NCI-H345 treated with DMSO at 0.1 percent for 48 hours (cell line): Measurements from ENCODE around the gene KRTAP10-3.
A peak's percentile ranks its signal among the peaks of the same experiment; 100 is the strongest.
"Not testable (repeated sequence)": the region's sequence is repeated elsewhere in the genome, so short reads cannot be mapped to it uniquely, and the experiment has no call there.

Source experiments
- DNase-seq: peaks from one replicate; lab custom pipeline; 2025; ENCODE audit not compliant: unreplicated experiment; lab: John Stamatoyannopoulos, UW

KRTAP10-3 gene

GRCh38 chr21:44590897-44591800, 32.6 kb upstream of the KRTAP10-3 start:
- not testable (repeated sequence) for DNase-seq

DNA sequence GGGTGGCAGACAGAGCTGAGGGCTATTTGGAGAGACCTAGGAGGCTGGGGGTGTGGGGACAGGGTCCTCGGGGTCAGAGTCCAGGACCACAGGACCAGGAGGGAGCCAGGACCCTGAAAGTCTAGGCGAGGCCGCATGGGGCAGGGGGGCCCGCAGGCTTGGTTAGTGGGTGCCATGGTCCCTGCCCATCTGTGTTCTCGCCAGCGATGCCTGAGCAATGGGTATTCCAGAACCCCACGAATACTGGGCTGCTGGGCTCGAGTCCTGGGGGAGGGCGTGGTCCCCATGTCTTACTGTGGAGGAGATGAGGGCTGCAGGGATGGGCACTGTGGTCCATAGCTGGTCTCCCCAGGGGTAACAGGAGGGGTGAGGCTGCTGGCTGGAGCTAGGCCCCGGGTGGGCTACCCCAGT, 31.7 kb upstream of the KRTAP10-3 start:
- no peak for DNase-seq

DNA sequence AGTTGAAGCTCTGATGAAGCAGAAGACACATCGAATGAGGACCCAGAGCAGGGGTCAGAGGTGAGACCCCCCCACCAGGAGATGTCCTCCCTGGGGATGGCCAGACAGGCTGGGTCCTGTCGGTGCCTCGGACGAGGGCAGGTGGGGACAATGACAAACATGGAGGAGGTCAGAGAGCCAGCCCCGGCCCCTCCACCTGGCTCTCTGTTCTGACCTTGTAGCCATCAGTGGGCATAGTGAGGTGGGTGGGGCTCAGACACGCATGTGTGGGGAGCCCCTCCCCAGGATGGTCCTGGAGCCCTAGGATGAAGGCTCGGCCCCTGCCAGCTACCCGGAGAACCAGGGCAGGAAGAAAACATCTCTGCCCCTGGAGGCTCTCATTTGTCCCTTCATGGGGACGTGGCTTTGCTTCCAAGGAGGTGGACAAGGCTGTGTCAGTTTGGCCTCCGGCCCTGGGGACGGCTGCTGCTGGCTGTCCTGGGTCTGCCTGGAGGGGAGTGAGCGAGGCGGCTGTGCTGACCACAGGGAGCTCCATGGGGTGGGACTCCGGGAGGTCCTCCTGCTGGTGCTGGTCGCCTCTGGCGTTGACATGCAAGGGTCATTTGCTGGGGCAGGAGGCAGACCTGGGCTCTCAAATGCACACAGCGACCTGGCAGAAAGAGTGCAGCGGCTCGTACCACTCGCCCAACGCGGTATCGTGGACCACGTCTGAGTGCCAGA, 31.2 kb upstream of the KRTAP10-3 start:
- no peak for DNase-seq

DNA sequence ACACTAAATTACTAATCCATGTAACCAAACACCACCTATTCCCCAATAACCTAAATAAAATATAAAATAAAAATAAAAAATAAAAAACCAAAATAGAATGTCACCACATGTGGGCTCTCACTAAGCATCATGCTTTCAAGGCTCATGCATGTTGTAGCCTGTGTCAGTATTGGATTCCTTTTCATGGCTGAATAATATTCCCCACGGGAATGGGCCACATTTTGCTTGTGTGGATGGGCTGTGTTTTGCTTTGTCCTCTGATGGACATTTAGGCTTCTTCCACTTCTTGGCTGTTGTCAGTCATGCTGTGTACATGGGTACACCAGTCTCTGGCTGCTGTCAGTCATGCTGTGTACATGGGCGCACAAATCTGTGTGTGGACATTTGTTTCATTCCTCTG, 30.5 kb upstream of the KRTAP10-3 start:
- no peak for DNase-seq

GRCh38 chr21:44585892-44586291, 27.3 kb upstream of the KRTAP10-3 start:
- no peak for DNase-seq

DNA sequence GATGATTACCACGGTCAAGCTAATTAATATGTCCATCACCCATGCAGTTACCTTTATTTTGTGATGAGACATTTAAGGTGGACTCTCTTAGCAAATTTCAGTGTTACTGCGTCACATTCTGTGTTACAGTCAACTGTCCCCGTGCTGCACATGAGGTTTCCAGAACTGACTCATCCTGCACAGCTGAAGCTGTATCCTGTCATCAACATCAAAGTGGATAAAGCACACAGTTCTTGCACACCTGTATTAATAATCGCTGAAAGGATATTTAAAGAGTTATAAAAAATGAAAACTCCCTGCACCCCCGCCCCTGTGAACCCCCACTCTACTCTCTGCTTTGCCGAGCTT, 25.2 kb upstream of the KRTAP10-3 start:
- no peak for DNase-seq

GRCh38 chr21:44583089-44583799, 24.6 kb upstream of the KRTAP10-3 start:
- no peak for DNase-seq

DNA sequence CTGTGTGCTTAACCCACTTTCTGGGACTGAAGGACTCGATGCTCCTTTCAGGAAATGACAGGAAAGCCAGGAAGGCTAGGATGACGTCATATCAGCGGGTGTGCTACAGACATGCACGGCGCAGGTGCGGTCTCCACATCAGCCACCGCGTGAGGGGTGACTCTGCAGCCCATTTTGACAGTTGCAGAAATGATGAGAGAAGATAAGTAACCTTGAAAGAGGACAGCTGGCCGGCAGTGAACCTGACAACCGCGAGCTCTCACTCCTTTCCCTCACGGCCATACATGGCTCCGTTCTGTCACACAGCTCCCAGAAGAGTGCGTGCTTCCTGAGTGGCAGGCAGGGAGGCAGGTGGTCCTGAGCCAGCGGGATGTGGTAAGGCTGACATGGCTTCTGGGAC, 23.5 kb upstream of the KRTAP10-3 start:
- DNase-seq: peak; percentile 37

DNA sequence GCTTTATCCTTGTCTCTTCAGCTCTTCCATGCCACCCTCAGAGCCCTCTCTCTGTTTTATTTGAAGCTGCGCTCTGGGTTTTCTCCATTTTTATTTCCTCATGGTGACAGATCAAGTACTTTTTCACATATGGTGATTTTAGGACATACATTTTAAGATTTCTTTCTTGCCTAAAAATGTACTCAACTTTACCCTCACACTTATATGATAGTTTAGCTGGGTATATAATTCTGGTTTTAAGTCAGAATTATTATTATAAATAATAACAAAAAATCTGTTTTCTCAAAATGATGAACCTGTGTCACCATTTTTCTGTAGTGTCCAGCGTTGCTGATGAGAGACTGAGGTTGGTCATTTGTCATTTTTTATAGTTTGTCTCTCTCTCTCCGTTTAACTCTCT, 22.6 kb upstream of the KRTAP10-3 start:
- DNase-seq: no peak

DNA sequence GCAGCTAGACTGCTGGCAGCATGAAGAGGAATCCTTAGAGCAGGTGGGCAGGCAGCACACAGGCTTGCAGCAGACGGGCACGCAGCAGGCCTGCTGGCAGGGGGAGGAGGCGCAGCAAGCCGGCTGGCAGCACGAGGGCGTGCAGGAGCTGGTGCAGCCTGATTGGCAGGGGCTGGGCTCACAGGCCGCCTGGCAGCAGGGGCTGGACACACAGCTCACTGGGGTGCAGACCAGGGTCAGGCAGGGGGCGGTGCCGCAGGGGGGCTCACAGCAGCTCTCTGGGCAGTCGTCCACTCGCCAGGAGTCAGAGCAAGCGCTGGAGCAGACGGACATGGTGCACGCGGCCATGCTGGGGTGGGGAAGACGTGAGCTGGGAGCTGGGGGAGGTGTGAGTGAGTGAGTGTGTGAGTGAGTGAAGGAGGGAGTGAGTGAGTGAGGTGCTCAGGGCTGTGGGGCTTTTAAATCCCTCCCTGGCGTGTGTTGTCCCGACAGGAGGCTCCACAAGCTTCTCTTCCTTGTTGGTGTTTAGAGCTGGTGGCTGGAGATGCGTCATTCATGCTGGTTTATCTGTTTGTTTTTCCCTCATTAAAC, 21.7 kb upstream of the KRTAP10-3 start, which contains the start of gene KRTAP10-5:
TSS of gene KRTAP10-5 (minus strand) at position 374 of the 591 bp plus-strand sequence. CDS start at position 348, 26 bp downstream.
- not testable (repeated sequence) for DNase-seq

DNA sequence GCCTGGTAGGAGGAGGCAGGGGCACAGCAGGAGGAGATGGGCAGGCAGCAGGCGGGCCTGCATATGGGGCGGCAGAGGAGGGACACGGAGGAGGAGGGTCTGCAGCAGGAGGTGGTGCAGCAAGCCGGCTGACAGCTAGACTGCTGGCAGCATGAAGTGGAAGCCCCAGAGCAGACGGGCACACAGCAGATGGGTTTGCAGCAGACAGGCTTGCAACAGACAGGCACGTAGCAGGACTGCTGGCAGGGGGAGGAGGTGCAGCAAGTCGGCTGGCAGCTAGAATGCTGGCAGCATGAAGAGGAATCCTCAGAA, 21.2 kb upstream of the KRTAP10-3 start:
- no peak for DNase-seq

GRCh38 chr21:44579056-44579832, 20.6 kb upstream of the KRTAP10-3 start:
- DNase-seq: no peak

- DNase-seq: no peak
These were observed 19.9 kb upstream of the KRTAP10-3 start for GRCh38 chr21:44578371-44579055.

DNA sequence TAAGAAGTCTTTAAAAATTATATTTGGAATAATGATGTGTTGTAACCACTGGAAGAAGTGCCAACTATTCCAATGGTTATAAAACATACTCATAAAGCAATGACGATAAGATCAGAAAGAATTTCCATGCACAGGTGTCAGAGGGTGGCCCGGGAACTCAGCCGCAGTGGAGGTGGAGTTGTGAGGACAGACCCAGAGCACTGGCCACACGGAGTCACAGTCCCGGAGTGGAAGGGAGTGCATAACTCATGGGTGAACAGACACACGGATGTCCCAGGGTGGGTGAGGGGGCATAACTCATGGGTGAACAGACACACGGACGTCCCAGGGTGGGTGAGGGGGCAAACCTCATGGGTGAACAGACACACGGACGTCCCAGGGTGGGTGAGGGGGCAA, 17.4 kb upstream of the KRTAP10-3 start:
- DNase-seq: no peak

DNA sequence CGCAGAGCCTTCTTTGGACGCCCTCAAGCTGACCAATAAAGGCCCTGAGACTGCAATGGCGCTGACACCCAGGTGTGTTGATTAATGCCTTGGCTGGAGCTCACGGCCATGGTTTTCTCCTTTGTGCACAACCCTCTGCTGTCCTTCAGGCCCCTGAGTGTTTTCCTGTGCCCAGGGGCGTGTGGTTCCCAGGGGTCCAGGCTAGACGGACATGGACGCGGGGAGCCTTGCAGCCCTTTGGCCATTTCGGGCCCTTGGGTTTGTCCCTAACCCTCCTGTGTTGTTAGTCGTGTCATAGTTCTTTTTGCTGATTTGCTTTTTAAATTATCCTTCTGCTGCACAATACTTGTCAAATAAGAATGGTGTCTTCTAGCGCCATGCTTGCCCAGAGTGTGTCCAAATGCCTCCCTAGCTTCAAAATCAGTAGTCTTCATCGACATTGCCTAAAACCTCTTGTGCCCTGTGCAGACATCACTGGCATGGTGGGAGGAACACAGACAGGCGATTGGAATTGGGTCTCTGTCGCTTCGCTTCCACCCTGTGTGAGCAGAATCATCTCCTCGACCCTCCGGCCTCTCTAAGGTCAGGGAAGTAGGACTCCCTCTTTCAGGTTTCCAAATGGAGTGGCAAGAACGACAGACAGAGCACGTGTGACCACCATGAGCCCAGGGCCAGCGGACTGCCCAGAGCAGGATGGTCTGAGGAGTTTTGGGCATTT, 16.9 kb upstream of the KRTAP10-3 start:
- no peak for DNase-seq

- no peak for DNase-seq
These were observed 16.1 kb upstream of the KRTAP10-3 start for GRCh38 chr21:44574457-44575306.

- not testable (repeated sequence) for DNase-seq
These were observed 15.2 kb upstream of the KRTAP10-3 start, which contains the start of gene KRTAP10-4 for GRCh38 chr21:44573630-44574456. KRTAP10-4 (plus strand) TSS chr21:44573729; CDS start chr21:44573759, 30 bp downstream.
